Right ventricle myocardium inferior (tissue), 1 donor: ENCODE measurements around the gene RAB11FIP4. TPM values are rescaled to one million over a fixed set of nuclear protein-coding genes. Genes with fewer than 3 reads are reported as not detected.
"Not testable (repeated sequence)": the region's sequence is repeated elsewhere in the genome, so short reads cannot be mapped to it uniquely, and the experiment has no call there.

Source experiments
- ATAC-seq: fragments of 200-7000 bp; cut with Tn5 transposase; one replicate; pipeline ENCODE4 v1.9.1; 2020; ENCODE audit warnings: mild to moderate bottlenecking, moderate library complexity
- DNase-seq: peaks from one replicate; pipeline ENCODE4 v3.0.0; 2021; ENCODE audit errors: missing footprints
- intact Hi-C: fragments of 100-400 bp; cut with DNase I; formaldehyde crosslinking; loops from one replicate; pipeline ENCODE4 v1.11.0; 2022
- total RNA-seq: library from RNA; stranded (reverse); fragmentation: NEBNext Ultra II Directional; extraction: Animal tissue kit (Norgen Biotek cat#: 25700); gene quantifications from one replicate; pipeline ENCODE4 v1.2.1, GENCODE V29; 2021
- donor health status: DM: no; HTN: yes; CAD: no; lungs with severe emphysema.

RAB11FIP4 gene
- total RNA-seq, 1 donor from 2014 or later = 13.6 TPM

DNA sequence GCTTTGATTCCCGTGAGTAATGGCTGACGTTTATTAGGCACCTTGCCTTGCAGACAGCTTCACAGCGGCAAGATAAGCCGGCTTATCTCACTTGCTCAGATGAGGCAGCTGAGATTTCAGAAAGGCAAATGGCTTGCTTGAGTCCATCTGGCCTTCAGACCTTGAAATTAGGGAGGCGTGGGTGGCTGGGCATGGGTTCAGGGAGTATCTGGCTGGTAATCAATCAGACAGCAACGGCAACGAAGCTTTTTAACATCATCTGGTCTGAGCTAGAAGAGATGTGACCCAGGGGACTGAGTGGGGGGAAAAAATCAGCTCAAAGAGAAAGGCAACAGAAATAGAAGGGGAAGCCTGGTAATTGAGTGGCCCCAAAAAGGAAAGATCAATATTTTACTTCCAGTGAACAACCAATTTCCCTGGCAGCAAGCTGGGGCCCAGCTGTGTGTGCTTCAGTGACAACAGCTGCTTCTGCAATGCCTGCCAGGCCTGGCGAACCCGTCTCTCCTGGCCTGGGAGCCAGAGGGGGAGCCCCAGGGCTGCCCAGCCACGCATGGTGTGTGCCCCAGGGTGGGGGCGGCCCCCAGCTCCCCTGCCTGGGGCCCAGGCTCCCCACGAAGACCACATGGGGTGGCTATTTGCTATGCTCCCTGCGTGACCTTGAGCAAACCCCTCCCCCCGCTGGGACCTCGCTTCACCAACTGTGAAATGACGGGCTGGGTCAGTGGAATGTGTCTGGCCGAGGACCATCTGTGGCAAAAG lies 34.0 kb downstream of the RAB11FIP4 start:
- intact Hi-C loops = no loop called here
- DNase-seq = peak; percentile 74
- peak; percentile 60 for ATAC-seq

DNA sequence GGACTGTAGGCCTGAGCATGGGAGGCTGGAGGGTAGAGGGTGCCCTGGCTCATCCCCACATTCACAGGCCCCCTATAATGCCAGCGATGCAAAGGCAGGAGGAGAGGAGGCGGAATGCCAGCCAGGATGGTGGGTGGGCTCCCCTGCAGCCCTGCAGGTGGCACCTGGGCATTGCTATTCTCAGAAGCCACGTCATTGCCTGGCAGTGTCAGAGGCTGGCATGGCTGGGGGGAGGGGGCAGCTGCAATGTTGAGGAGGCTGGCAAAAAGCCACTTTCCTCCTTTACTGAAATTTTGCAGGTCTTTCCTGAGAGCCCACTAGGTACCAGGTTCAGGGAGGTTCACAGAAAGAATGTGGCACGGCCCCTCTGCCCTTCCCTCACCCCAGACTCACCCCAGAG lies 36.2 kb downstream of the RAB11FIP4 start:
- intact Hi-C loops = no loop called here
- ATAC-seq = no peak
- peak; percentile 33 for DNase-seq

DNA sequence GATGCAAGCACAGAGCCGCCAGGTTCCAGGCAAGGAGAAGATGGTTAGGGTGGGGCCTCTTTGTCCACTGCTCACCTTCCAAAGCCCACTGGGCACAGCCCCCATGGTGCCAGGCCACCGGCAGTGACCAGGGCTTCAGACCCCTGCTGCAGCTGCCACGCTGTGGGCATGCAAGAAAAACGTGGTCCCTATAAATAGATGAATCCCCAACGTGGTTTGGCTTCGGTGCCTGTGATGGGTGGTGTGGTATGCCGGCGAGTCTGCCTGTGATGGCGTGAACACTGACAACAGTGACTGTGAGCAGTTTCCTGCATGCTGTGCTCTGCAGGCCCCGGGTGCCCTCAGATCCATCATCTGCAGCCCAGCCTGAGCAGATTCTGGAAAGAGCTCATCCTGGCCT lies 36.6 kb downstream of the RAB11FIP4 start:
- DNase-seq = peak; percentile 37
- ATAC-seq = no peak
- intact Hi-C loops = no loop called here

DNA sequence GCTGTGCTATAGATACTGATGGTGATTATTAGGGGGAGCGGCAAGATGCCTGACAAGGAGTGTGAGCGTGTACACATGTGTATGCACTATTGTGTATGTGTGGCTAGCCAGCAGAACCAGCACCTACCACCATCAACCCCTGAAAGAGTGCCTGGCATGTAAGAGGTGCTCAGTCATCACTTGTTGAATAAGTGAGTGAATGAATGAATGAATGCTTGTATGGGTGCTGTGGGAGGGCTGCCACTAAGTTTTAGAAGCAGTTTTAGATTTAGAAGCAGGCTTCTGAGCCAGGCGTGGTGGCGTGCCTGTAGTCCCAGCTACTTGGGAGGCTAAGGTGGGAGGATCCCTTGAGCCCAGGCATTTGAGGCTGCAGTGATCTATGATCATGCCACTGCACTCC lies 37.0 kb downstream of the RAB11FIP4 start:
- DNase-seq (peak; percentile 16), ATAC-seq (no peak)
- intact Hi-C loops = no loop called here

DNA sequence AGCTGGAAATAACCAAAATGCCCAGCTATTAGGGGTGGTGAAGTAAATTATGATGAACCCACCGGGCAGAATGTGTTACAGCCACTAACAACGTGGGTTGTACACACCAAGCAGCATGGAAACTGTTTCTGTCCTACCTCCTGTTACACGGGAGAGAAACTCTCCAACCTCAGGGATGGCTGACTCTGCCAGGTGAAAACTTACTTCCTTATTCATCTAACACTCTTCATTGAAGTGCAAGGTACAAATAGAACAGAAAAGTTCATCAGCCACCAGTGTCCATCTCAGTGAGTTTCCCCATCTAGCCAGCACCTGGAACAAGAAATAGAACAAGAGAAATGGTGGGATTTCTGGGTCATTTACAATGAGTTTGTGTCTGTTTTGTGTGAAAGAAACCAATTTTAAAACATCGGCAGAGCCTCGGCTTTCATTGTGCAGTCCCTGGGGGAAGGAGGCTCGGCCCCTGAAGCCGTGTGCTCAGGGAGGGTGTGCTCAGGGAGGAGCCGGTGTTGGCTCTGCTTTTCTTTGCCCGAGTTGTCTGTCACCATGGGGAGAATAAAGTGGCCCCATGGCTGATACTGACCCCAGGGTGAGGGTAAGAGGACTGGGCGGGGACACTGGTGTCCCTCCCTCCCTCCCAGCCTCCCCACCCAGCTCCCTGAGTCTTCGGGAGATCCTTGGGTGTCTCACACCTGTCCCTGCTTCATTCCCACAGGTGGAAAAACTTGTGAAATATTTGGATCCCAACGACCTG lies 39.8 kb downstream of the RAB11FIP4 start:
- ATAC-seq = no peak
- intact Hi-C loops = no loop called here

DNA sequence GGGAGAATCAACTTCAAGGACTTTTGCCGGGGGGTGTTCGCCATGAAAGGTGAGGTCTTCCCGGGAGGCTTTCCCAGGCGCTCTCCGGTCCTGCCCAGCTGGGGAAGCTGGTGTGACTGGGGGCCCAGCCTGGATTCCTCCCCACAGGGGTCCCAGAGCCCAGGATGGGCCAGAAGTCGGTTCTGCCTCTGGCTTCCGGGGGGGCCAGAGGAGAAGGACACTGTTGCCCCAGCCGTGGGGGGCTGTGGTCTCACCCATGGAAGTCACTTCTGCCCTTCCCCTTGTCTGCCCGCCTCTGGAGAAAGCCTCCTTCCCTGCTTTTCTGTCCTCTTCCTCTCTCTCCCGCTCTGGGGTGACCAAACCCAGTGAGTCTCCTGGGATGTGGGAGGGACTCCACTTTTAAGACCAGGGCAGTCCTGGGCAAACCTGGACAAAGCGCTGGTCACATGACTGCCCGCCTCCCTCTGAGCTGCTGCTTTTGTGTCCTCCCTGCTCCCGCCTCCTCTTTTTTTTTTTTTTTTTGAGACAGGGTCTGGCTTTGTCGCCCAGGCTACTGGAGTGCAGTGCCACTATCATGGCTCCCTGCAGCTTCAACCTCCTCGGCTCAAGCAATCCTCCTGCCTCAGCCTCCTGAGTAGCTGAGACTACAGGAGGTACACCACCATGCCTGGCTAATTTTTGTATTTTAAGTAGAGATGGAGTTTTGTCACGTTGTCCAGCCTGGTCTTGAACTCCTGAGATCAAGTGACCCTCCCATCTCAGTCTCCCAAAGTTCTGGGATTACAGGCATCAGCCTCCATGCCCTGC lies 40.6 kb downstream of the RAB11FIP4 start:
- intact Hi-C loops = no loop called here
- ATAC-seq = no peak

More for the DNA sequence above, 39.8 kb downstream of the RAB11FIP4 start:
- DNase-seq = peak; percentile 13

DNA sequence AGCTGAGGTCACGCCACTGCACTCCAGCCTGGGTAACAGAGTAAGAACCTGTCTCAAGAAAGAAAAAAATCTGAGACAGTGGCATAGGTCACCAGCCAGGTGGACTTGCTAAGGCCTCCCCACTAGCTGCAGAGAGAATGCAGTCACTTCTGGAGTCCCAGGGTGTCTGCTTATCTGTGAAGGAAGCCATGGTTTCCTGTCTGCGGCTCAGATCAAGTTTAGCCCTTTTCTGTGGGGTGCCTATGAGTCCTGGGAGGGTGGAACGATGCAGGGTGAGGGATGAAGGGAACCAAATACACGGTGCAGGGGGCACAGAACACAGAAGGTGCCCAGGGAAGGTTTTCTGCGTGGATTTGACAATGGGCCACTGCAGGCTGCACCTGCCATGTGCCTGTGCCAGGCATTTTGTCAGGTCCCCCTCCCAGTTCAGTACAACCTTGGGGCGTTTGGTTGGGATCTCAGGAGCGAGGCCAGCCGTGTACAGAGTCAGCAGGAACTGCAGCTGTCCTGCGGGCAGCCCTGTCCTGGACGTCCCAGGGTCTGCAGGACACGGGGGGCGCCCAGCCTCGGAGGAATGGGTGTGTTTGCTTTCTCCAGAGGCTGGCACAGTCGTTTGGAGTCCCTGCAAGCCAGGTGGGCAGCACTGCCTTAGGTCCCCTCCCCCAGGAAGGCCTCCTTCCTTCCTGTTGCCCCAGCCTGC lies 41.8 kb downstream of the RAB11FIP4 start:
- DNase-seq = peak; percentile 51
- ATAC-seq = no peak
- intact Hi-C loops = no loop called here

More for the DNA sequence above, 40.6 kb downstream of the RAB11FIP4 start:
- peak; percentile 11 for DNase-seq

DNA sequence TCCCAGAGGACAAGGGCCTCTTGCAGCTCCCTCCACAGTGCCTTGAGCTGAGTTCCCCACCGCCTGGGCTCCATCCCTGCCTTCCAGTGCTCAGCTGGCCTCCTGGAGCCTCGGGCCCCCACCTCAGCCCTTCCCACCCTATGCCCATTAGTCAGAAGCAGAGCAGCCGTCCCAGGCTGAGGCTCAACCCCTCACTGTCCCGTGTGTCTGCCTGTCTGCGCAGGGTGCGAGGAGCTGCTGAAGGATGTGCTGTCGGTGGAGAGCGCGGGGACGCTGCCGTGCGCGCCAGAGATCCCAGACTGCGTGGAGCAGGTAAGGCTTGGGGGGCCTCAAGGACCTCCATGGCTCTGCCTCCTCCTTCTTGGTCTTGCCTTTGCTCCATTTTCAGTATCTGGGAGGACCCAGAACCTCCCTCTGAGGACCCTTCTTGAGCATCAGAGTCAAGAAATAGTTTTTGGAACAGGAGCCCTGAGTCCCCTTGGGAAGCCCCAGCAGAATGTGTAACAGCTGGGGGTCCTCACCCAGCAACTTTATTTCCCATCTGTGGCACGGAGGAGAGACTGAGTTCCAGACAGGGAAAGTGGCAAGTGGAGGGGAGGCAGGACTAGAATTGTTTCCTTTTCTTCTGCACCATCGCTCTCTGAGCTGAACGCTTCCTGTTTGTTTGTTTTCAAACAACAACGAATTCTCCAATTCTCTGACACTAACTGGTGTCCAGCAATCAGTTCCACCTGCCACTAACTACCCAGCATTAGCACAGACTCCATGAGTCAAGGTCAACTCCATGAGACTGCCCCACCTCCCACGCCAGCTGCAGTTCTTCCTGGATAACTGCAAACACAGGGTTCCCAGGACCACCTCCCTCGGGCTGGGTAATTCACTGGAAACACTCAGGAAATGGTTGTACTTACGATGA lies 42.6 kb downstream of the RAB11FIP4 start:
- DNase-seq (peak; percentile 46), ATAC-seq (no peak)
- intact Hi-C loops = no loop called here

DNA sequence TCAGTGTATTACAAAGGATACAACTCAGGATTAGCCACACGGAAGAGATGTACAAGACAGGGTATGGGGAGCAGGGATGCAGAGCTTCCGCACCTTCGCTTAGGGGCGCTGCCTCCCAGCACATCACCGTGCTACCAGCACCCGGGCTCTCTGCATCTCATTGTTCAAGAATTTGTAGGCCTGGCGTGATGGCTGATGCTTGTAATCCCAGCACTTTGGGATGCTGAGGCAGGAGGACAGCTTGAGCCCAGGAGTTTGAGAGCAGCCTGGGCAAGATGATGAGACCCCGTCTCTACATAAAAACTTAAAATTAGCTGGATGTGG lies 43.2 kb downstream of the RAB11FIP4 start:
- intact Hi-C loops = loop anchor here (5.0 kb wide), 1 partner anchor 408 kb away; no protein-coding TSS in a partner anchor
- no peak for DNase-seq
- ATAC-seq = no peak

DNA sequence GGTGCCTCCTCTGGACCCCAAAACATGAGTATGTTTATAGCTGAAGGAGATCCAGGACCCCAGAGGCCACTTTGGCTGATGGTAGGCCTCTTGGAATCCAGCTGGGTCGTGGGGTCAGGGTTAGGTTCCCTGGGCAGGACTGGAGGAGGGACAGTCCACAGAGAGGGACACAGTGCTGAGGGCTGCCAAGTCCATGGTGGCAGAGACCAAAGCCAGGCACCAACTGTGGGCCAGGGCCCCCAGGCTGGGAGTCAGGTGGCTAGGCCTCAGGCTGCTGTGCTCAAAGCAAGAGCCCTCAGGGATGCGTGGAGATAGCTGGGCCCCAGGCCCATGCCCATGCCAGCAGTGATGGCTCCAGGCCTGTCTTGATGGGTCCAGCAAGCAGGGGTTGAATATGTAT lies 44.1 kb downstream of the RAB11FIP4 start:
- ATAC-seq = no peak
- peak; percentile 28 for DNase-seq

DNA sequence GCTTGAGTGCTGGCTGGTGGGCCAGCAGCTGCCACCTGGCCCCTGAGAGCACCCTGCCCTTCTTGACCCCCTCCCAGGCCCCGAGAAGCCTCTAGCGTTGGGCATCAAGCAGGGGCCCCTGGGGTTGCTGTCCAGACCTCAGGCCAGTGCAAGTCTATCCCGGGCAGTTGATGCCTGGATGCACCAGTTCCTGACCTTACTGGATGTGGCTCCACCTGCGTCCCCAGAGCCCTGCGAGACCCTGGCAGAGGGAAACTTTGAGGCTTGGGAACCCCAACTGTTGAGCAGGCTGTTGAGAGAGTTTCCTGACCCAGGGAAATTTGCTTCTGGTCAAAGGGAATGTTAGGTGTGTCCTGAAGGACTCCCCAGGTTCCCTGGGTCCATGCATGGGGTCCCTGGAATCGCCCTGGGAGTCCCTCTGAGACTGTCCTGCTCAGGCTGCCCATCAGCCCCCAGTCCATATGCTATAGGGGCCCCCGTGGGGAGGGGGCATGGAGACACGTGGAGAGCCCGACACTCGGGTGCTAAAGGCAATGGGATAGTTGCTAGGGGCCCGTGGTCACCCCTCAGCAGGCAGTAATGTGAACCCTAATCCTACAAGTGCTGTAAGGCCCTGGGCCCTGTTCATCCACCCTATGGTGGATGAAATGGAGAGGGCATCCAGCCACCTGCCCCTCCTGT lies 46.4 kb downstream of the RAB11FIP4 start:
- DNase-seq = no peak
- intact Hi-C loops = loop anchor here (1.0 to 5.0 kb wide), 2 partner anchors 87 to 404 kb away; no protein-coding TSS in a partner anchor
- ATAC-seq = no peak

More for the DNA sequence above, 44.1 kb downstream of the RAB11FIP4 start:
- intact Hi-C loops = loop anchor here (5.0 kb wide), 1 partner anchor 407 kb away; no protein-coding TSS in a partner anchor

DNA sequence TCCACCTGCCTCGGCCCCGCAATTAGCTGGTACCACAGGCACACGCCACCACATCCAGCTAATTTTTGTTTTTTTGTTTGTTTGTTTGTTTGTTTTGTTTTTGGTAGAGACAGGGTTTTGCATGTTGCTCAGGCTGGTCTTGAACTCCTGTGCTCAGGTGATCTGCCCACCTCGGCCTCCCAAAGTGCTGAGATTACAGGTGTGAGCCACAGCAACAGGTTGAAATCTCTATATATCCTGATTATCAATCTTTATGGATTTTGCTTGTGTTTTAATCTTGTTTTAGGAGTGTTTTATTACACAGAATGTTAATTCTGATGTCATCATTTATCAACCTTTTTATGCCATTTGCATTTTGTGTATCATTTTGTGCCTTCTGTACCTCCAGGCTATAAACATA lies 48.2 kb downstream of the RAB11FIP4 start:
- DNase-seq (no peak), ATAC-seq (no peak)
- intact Hi-C loops = loop anchor here (5.0 kb wide), 1 partner anchor 403 kb away; no protein-coding TSS in a partner anchor

DNA sequence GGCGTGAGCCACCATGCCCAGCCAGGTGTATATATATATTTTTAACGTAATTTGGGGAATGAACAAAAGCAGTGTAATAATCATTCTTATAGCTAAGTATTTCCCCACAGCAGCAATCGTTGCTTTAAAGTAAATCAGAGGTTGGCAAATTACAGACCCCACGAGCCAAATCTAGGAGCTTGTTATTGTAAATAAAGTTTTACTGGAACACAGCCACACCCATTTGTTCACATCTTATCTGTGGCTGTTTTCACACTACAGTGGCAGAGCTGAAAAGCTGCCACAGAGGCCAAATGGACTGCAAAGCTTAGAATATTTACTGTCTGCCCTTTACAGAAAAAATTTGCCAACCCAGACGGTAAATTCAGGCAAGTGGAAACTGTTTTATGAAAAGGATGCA lies 50.8 kb downstream of the RAB11FIP4 start:
- intact Hi-C loops = no loop called here
- ATAC-seq (no peak), DNase-seq (no peak)

DNA sequence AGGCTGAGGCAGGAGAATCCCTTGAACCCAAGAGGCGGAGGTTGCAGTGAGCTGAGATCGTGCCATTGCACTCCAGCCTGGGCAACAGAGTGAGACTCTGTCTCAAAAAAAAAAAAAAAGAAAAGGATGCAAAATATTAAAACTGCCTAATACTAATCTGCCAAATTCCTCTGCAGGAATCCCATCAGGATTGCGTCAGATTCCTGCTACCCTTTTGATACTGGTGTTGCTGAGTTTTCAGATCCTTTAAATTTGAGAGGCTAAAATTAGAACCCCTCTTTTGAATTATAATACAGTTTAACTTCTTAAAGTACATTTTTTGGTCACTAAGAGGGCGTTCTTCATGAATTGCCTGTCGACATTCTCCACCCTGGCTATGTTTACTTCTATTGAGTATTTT lies 51.4 kb downstream of the RAB11FIP4 start:
- DNase-seq, intact Hi-C loops, ATAC-seq: not testable (repeated sequence)

DNA sequence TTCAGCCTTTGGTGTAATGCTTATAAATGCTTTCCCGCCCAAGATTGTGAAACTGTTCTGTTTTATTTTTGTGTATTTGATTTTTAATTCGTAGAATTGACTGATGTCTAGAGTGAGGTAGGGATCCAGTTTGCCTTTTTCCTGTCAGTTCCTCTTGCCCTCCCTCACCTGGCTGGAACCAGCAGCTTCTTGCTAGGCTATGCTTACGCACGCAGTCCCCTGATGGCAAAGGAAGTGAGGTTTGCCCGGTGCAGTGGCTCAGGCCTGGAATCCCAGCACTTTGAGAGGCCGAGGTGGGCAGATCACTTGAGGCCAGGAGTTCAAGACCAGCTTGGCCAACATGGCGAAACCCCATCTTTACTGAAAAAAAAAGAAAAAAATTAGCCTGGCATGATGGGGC lies 51.9 kb downstream of the RAB11FIP4 start:
- DNase-seq (no peak), ATAC-seq (no peak)
- intact Hi-C loops = no loop called here

DNA sequence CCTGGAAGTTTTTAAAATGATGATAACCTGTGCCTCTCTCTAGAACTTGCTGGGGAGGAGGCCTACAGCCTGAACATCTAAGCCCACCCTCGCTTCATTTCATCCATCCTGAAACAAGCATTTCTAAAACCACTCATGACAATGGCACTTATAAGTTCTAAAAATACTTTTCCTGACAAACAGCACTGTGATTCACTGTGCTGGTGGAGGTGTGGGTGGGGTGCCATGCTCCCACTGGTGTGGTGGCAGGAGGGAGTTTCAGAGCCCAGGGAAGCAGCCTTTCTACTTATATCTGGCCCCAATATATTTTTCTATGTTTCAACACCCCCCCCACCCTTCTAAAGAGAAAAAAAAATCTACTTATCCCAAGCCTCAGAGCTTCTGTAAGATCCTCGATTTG lies 52.6 kb downstream of the RAB11FIP4 start:
- intact Hi-C loops = no loop called here
- ATAC-seq (no peak), DNase-seq (no peak)
